Measurements from ENCODE around the gene ZCCHC14. TPM values are rescaled to one million over a fixed set of nuclear protein-coding genes. Genes with fewer than 3 reads are reported as not detected.

ZCCHC14 gene
- total and polyA plus RNA-seq, 2 of the 13 experiments (the other 11 are each of a cell fraction or from before 2014, with no cell fraction given): 12.4 to 12.5 TPM

- TF ChIP-seq ATF2 (CRISPR knock-in tag; IDR thresholded peaks at IDR 0.05): 0 out of 2 replicates have a peak, but pooled peaks have one; percentile 5
- TF ChIP-seq ZNF224 (CRISPR knock-in tag; IDR thresholded peaks at IDR 0.05): 0 out of 2 replicates have a peak, but pooled peaks have one; percentile 57
- TF ChIP-seq ZNF580 (CRISPR knock-in tag; IDR thresholded peaks at IDR 0.05; ENCODE audit: borderline replicate concordance, low read depth): 0 out of 2 replicates have a peak, but pooled peaks have one; percentile 30
- no peak for TF ChIP-seq BCL3 (CRISPR knock-in tag; IDR thresholded peaks at IDR 0.05)
- no peak for TF ChIP-seq NAIF1 (CRISPR knock-in tag; IDR thresholded peaks at IDR 0.05; ENCODE audit: borderline replicate concordance)
- peak; percentile 61; the same call in 1 of the 2 replicates for TF ChIP-seq ZNF280B (CRISPR knock-in tag; IDR thresholded peaks at IDR 0.05; ENCODE audit: borderline replicate concordance)
- TF ChIP-seq ZNF501 (CRISPR knock-in tag; IDR thresholded peaks at IDR 0.05): no peak
- TF ChIP-seq ARID3A (IDR thresholded peaks at IDR 0.05; ENCODE audit: low read depth, low read length): 0 out of 2 replicates have a peak, but pooled peaks have one; percentile 31
- TF ChIP-seq ZFP91 (CRISPR knock-in tag; IDR thresholded peaks at IDR 0.05; ENCODE audit: borderline replicate concordance): peak; percentile 61; the same call in 1 of the 2 replicates
- no peak for TF ChIP-seq ZNF556 (CRISPR knock-in tag; IDR thresholded peaks at IDR 0.05; ENCODE audit: borderline replicate concordance)
- no peak; the same call in 1 of the 2 replicates for TF ChIP-seq RCOR2 (CRISPR knock-in tag; IDR thresholded peaks at IDR 0.05)
- no peak for TF ChIP-seq SMAD3 (CRISPR knock-in tag; IDR thresholded peaks at IDR 0.05)
- TF ChIP-seq ZNF589 (CRISPR knock-in tag; conservative IDR thresholded peaks at IDR 0.05): no peak
- TF ChIP-seq YEATS2 (CRISPR knock-in tag; IDR thresholded peaks at IDR 0.05; ENCODE audit: borderline replicate concordance): 0 out of 2 replicates have a peak, but pooled peaks have one; percentile 42
- no peak for TF ChIP-seq NR2F6 (IDR thresholded peaks at IDR 0.05)
- TF ChIP-seq NR2F6 (CRISPR knock-in tag; IDR thresholded peaks at IDR 0.05): no peak
- TF ChIP-seq ZNF614 (CRISPR knock-in tag; IDR thresholded peaks at IDR 0.05; ENCODE audit: borderline replicate concordance): 0 out of 2 replicates have a peak, but pooled peaks have one; percentile 31
- peak; percentile 53; the same call in 1 of the 2 replicates for TF ChIP-seq SAP130 (CRISPR knock-in tag; IDR thresholded peaks at IDR 0.05; ENCODE audit: low read depth)
- no peak for TF ChIP-seq HDAC6 (IDR thresholded peaks at IDR 0.05; ENCODE audit: low read depth, low read length)
- TF ChIP-seq ZNF569 (CRISPR knock-in tag; IDR thresholded peaks at IDR 0.05; ENCODE audit: borderline replicate concordance): no peak
Measured at GRCh38 chr16:87507351-87508069, 14.7 kb upstream of the ZCCHC14 start (continued).

Measured in HepG2 (cell line).